Right lobe of liver (tissue), 6 donors: ENCODE measurements around the gene ARF4. TPM values are rescaled to one million over a fixed set of nuclear protein-coding genes. Genes with fewer than 3 reads are reported as not detected.

Source experiments
- ATAC-seq, 4 donors: fragments of 200-7000 bp; cut with Tn5 transposase; one replicate each; pipeline ENCODE4 v1.9.1; 2020; ENCODE audit warnings: mild to moderate bottlenecking in 4 of 4, moderate library complexity in 4 of 4
- DNase-seq, 3 donors: peaks; one replicate each; pipeline ENCODE4 v3.0.0-alpha.2; 2020
- H3K27ac ChIP-seq, 3 donors: fragments of 200-600 bp; one replicate each; pipeline ENCODE4 v1.8.0; 2022
- H3K27me3 ChIP-seq, 2 donors: fragments of 200-600 bp; one replicate each; pipeline ENCODE4 v1.8.0; 2022
- H3K36me3 ChIP-seq, 4 donors: fragments of 200-600 bp; sonication (generic) in 1 of 4; one replicate each; pipeline versions ENCODE4 v1.5.1 to v1.8.0; 2017 to 2022; ENCODE audit warnings: control low read depth in 1 of 4
- H3K4me1 ChIP-seq, 4 donors: fragments of 200-600 bp; sonication (generic) in 1 of 4; one replicate each; pipeline versions ENCODE4 v1.5.1 to v1.8.0; 2017 to 2022; ENCODE audit warnings: control low read depth in 1 of 4
- H3K4me3 ChIP-seq, 3 donors: fragments of 200-600 bp; one replicate each; pipeline ENCODE4 v1.8.0; 2022
- H3K9me3 ChIP-seq, 4 donors: fragments of 200-600 bp; sonication (generic) in 1 of 4; one replicate each; pipeline versions ENCODE4 v1.5.1 to v1.8.0; 2017 to 2022; ENCODE audit warnings: control low read depth in 1 of 4
- CTCF ChIP-seq, 4 donors: fragments of 200-600 bp in 3 of 4; fragments of 450-650 bp in 1 of 4; IDR thresholded peaks; one replicate each; pipeline versions ENCODE4 v1.5.1 to v1.8.0; 2016 to 2022; ENCODE audit warnings: antibody characterized with exemption in 4 of 4, mild to moderate bottlenecking in 2 of 4
- POLR2A ChIP-seq: fragments of 450-650 bp; IDR thresholded peaks from one replicate; pipeline ENCODE4 v1.6.1; 2017; ENCODE audit warnings: antibody characterized with exemption, mild to moderate bottlenecking
- WGBS: methylation state at CpG from one replicate; pipeline ENCODE4 v1.1.6; 2018; ENCODE audit warnings: low coverage, low lambda C conversion rate; ENCODE audit not compliant: insufficient coverage; ENCODE audit errors: missing lambda C conversion rate; 5-methylcytosine and 5-hydroxymethylcytosine counted together
- intact Hi-C, 2 donors: fragments of 100-400 bp; cut with DNase I; formaldehyde crosslinking; loops; one replicate each; pipeline versions ENCODE4 v1.11.2 to v1.14.1; 2022
- total RNA-seq, 6 experiments: library from RNA; depleted of rRNA in 2 of 6; stranded (reverse); fragments of >200 nt in 2 of 6; fragmentation: NEBNext Ultra II Directional in 3 of 6; extraction: Animal tissue kit (Norgen Biotek cat#: 25700) in 3 of 6; gene quantifications; one replicate each; pipeline versions ENCODE4 v1.1.0 to v1.2.4, GENCODE V29; 2016 to 2023
- donor health status: DM: no; HTN: yes; CAD: no.
- donor health status: DM: no; HTN: no; CAD: no.
- donor health status: DM: no; HTN: no; CAD: no.
- donor health status: DM: no; HTN: yes; CAD: no.
- donor health status: DM: no; HTN: yes; CAD: no.

The ARF4 gene
- total RNA-seq, 6 experiments from 2014 or later: 63.0 to 125 (median 92.7) TPM

DNA sequence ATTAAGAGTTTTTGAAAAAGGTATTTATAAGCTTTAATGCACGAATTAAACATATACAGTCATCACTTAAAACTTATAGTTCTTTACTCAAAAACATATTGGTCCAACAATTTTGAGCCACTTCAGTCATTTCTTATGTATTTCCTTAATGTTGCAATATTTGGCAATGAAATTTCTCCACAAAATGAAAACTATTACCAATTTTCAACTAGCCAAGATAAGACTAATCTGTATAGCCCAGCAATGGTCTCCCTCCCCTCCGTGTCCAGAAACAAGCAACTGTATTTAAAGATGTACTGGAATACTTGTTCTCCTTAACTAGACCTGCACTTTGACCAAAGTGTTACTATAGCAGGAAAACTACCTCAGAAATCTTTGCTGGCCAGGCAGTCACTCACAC, 9.2 kb downstream of the ARF4 start:
- Histone ChIP-seq H3K27ac (no peak overlapping the region), H3K4me1 (peaks cover 0 to 24% (median 5%) of the 10 kb centered on the region in 4 donors), H3K9me3 (no peaks in the 10 kb centered on the region), H3K4me3 (no peak overlapping the region), H3K36me3 (peaks cover 0 to 10% (median 0%) of the 10 kb centered on the region in 4 donors), H3K27me3 (no peaks in the 10 kb centered on the region)
- 74% methylated on average over 2 of the region's 2 CpGs for WGBS
- peak in 1 of 4 donors; percentile 14 for ATAC-seq
- DNase-seq: no peak
- TF ChIP-seq CTCF (IDR thresholded peaks at IDR 0.05): no peak
- no peak for TF ChIP-seq POLR2A
- intact Hi-C loops: no loop called here

DNA sequence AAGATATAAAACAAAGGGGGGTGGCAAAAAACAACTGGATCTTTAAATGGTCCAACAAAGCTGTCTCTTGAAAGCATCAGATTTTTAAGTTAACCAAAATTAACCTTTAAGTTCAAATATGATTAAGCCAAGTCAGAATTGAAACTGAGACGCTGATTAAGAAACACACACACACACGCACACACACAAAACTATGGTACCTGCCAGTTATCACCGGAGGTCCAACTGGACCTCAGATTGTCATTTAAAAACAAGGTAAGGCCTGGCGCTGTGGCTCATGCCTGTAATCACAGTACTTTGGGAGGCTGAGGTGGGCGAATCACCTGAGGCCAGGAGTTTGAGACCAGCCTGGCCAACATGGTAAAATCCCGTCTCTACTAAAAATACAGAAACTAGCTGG, 10.4 kb downstream of the ARF4 start:
- Histone ChIP-seq H3K9me3 (no peaks in the 10 kb centered on the region), H3K36me3 (peaks cover 0 to 13% (median under 1%) of the 10 kb centered on the region in 4 donors), H3K27ac (no peak overlapping the region), H3K4me3 (no peak overlapping the region), H3K27me3 (no peaks in the 10 kb centered on the region), H3K4me1 (peaks cover 0 to 16% (median under 1%) of the 10 kb centered on the region in 4 donors)
- 59% methylated on average over 4 of the region's 6 CpGs for whole genome bisulfite sequencing
- intact Hi-C loops: no loop called here
- DNase-seq (no peak), ATAC-seq (no peak)
- TF ChIP-seq CTCF (IDR thresholded peaks at IDR 0.05) (no peak), POLR2A (no peak)

- H3K36me3 ChIP-seq: peaks cover 0 to 27% (median 9%) of the 10 kb centered on the region in 4 donors
- ATAC-seq (no peak), DNase-seq (no peak)
- H3K9me3 ChIP-seq: no peaks in the 10 kb centered on the region
- H3K4me3 ChIP-seq: no peak overlapping the region
- TF ChIP-seq CTCF (IDR thresholded peaks at IDR 0.05) (no peak), POLR2A (no peak)
- H3K27me3 ChIP-seq: no peaks in the 10 kb centered on the region
- H3K27ac ChIP-seq: no peak overlapping the region
- intact Hi-C loops: no loop called here
- H3K4me1 ChIP-seq: peaks cover 0 to 16% (median under 1%) of the 10 kb centered on the region in 4 donors
- WGBS: 87% methylated on average over 2 of the region's 2 CpGs
These were observed 13.6 kb downstream of the ARF4 start for GRCh38 chr3:57583544-57583943.

GRCh38 chr3:57582474-57583168, 14.5 kb downstream of the ARF4 start:
- no peak for TF ChIP-seq POLR2A
- peak in 1 of 4 donors; percentile 16 for TF ChIP-seq CTCF (IDR thresholded peaks at IDR 0.05)
- Histone ChIP-seq H3K4me3 (no peak overlapping the region), H3K27ac (no peak overlapping the region), H3K27me3 (no peaks in the 10 kb centered on the region), H3K9me3 (no peaks in the 10 kb centered on the region), H3K4me1 (peaks cover 0 to 16% (median under 1%) of the 10 kb centered on the region in 4 donors), H3K36me3 (peaks cover 0 to 36% (median 13%) of the 10 kb centered on the region in 4 donors)
- intact Hi-C loops: no loop called here
- DNase-seq (no peak), ATAC-seq (peak in 2 of 4 donors; percentile 22 to 24)
- 87% methylated on average over 7 of the region's 7 CpGs for whole genome bisulfite sequencing
